Amniotic stem cell (primary cell): Measurements from ENCODE around the gene PNO1.

Source experiments
- DNase-seq: peaks from one replicate; lab custom pipeline; 2025; lab: John Stamatoyannopoulos, UW

The PNO1 gene

GRCh38 chr2:68195096-68195495, 37.4 kb downstream of the PNO1 start:
- DNase-seq, result no peak

- no peak for DNase-seq
These were observed 38.5 kb downstream of the PNO1 start for GRCh38 chr2:68196120-68196716.

- no peak for DNase-seq
These were observed 42.6 kb downstream of the PNO1 start for GRCh38 chr2:68200157-68200787.

- no peak for DNase-seq
These were observed 45.9 kb downstream of the PNO1 start for GRCh38 chr2:68203587-68203986.

GRCh38 chr2:68206793-68207192, 49.1 kb downstream of the PNO1 start:
- no peak for DNase-seq

- no peak for DNase-seq
These were observed 56.7 kb downstream of the PNO1 start for GRCh38 chr2:68214381-68214780.

- DNase-seq, result no peak
These were observed 59.0 kb downstream of the PNO1 start for GRCh38 chr2:68216454-68217310.

GRCh38 chr2:68217729-68218128, 60.0 kb downstream of the PNO1 start:
- no peak for DNase-seq

- DNase-seq, result no peak
These were observed 60.7 kb downstream of the PNO1 start for GRCh38 chr2:68218343-68218901.

- DNase-seq, result no peak
These were observed 64.6 kb downstream of the PNO1 start for GRCh38 chr2:68222287-68222686.

- DNase-seq, result no peak
These were observed 65.7 kb downstream of the PNO1 start for GRCh38 chr2:68223419-68223818.

- DNase-seq, result no peak
These were observed 67.5 kb downstream of the PNO1 start for GRCh38 chr2:68225119-68225632.
